ENCODE data around the gene DHRS4. TPM values are rescaled to one million over a fixed set of nuclear protein-coding genes. Genes with fewer than 3 reads are reported as not detected.
A peak's percentile ranks its signal among the peaks of the same experiment; 100 is the strongest.

Gene DHRS4
- 23.5 TPM for total RNA-seq

DNA sequence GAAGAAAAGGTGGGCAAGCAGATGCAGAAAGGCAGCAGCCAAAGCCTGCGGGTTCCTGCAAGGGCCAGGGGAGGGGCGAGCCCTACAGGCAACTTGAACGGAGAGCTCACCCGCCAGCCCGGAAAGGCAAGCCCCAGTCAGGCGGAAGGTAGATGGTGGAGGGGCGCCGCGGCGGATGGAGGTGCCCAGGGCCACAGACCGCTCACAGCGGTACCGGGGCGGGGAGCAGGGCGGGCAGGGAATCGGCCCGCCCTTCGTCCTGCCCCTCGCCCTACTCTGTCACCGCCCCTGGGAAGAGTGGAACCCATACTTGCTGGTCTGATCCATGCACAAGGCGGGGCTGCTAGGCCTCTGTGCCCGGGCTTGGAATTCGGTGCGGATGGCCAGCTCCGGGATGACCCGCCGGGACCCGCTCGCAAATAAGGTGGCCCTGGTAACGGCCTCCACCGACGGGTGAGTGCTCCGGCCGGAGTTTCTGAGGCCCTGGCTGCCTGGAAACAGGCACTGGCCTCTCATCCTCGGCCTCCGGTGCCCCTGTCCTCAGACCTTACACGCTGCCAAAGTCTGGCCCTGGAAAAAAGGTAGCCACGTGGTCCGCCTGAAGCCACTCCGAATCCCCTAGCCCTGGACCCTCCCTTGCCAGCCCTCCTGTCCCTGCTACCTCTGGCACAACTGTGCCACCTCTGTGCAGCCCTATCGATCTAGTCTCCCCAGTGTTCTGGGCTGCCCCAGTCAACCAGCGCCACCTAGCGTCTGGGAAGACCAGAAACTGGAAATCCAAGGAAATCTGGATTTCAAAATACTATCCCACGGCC, at the start of gene DHRS4:
Gene DHRS4 (plus strand): TSS at position 307 of the 815 bp plus-strand sequence. CDS start 19 bp downstream, at position 326.
- DNase-seq: peak; percentile 54

GRCh38 chr14:23910101-23910875, 43.3 kb upstream of the DHRS4 start:
- DNase-seq: no peak

DNA sequence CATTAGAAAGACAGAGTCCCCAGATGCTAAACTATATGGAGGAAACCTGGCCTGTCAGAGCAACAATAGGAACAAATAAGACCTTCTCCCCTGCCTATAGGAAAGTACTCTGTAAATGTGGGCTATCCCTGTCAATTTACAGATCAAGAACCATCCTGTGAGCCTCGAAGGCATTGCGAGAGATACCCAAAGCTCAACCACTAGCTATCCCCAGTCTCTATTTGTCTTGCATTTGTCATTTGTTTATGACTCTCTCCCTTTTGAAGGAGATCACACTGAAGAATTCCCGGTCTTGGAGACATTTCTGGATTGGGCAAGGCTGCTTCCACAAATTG, 42.7 kb upstream of the DHRS4 start:
- no peak for DNase-seq

DNA sequence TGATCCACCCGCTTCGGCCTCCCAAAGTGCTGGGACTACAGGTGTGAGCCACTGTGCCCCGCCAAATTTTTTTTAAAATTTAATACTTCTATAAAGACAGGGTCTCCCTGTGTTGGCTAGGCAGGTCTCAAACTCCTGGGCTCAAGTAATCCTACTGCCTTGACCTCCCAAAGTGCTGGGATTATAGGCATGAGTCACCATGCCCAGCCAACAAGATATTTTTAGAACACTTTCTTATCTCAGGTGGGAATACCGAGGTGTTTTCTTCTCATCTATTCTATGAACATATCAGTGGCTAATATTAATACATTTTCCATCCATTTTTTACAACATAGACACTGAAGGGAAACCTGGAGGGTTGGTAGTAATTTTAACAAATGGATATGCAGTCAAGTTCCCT, 38.0 kb upstream of the DHRS4 start:
- DNase-seq: no peak

- DNase-seq: peak; percentile 85
These were observed 37.6 kb upstream of the DHRS4 start for GRCh38 chr14:23916004-23916403.

GRCh38 chr14:23916446-23916845, 37.1 kb upstream of the DHRS4 start:
- no peak for DNase-seq

GRCh38 chr14:23922545-23922944, 31.0 kb upstream of the DHRS4 start:
- DNase-seq: no peak

DNA sequence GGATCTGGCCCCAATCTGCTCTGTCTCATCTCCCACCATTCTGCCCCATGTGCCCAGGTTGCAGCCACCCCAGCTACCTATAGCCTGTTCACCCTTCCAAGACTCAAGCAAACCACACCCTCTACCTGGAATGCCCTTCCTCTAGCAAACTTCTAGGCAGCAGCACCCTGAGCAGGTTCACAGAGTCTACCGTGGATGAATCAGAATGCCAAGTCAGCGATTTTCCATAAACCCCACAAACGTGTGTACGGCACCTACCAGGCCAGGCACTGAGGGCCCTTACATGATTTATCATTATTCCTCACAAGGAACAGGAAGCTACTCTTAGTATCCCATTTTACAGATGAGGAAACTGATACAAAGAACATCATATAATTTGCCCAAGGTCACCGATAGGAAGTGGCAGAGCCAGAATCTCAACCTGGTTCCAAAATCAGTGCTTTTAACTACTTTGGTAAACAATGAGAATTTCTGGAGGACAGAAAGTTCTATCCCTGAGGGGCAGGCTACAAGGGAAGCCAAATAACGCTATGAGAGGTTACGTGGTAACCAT, 28.0 kb upstream of the DHRS4 start:
- no peak for DNase-seq

GRCh38 chr14:23926543-23926942, 27.0 kb upstream of the DHRS4 start:
- no peak for DNase-seq

- DNase-seq: no peak
These were observed 24.4 kb upstream of the DHRS4 start for GRCh38 chr14:23929136-23929535.

- DNase-seq: no peak
These were observed 23.7 kb upstream of the DHRS4 start for GRCh38 chr14:23929822-23930294.

GRCh38 chr14:23930742-23931141, 22.8 kb upstream of the DHRS4 start:
- no peak for DNase-seq

GRCh38 chr14:23931721-23932289, 21.8 kb upstream of the DHRS4 start:
- no peak for DNase-seq

- DNase-seq: no peak
These were observed 20.9 kb upstream of the DHRS4 start for GRCh38 chr14:23932639-23933038.

- no peak for DNase-seq
These were observed 20.3 kb upstream of the DHRS4 start for GRCh38 chr14:23933108-23933741.

DNA sequence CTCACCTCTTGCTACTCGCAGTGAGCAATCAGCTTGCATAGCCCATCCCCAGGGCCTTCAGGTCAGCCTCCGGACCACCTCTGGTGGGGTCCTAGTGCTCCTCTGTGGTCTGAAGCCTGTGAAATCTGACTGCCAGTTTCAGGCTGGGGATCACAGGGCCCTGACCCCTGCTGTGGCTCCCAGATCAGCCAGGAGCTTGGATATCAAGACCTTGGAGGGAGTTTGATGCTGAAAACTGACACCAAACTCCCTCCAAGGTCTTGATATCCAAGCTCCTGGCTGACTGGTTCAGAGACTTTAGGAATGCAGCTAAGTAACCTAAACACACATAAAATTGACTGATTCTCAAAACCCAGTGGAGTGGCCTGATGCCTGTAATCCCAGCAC, 19.8 kb upstream of the DHRS4 start:
- DNase-seq: no peak

DNA sequence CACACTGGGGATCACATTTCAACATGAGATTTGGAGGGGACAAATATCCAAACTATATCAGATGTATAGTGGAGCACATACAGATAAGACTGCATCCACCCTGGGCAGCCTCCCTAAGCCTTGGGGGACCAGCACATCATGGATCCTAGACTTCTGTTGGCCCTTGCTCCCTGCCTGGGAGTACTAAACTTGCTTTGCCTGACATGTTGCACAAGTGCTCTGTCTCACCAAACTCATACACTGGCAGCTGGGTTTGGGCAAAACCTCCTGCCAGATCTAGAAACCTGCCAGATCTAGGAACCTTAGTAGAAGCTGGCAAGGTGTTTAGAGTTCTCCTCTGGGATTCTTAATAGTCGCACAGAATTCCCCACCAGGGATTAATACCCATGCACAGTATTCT, 18.4 kb upstream of the DHRS4 start:
- no peak for DNase-seq

- no peak for DNase-seq
These were observed 17.3 kb upstream of the DHRS4 start for GRCh38 chr14:23936084-23936829.

DNA sequence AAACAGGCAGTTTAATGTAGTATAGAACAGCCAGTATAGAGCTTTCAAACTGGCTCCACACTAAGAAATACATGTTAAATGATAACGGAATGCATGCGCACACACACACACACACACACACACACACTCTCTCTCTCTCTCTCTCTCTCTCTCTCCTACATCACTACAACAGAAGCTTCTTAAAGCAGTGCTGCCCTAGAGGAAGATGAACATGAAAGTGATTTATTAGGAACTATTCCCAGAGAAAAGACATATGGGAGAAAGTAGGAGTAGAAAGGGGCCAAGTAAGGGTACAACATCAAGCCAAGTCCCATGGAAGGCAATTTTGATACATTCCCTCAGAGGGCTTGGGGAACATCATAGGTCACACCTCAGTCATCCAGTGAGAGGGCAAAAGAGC, 16.4 kb upstream of the DHRS4 start:
- DNase-seq: no peak

- DNase-seq: no peak
These were observed 14.7 kb upstream of the DHRS4 start for GRCh38 chr14:23938823-23939222.

- no peak for DNase-seq
These were observed 13.8 kb upstream of the DHRS4 start for GRCh38 chr14:23939607-23940326.
